IPS-20b (cell line): ENCODE measurements around the gene ADAMTS2.

Experiments used
- H3K27ac ChIP-seq: one replicate; pipeline ENCODE4 v1.5.1; 2013; ENCODE audit warnings: low read length
- H3K27me3 ChIP-seq: 2 replicates; pipeline ENCODE4 v1.6.1; 2013; ENCODE audit warnings: mild to moderate bottlenecking, low read length, inconsistent platforms; ENCODE audit not compliant: insufficient read depth
- H3K36me3 ChIP-seq: 2 replicates; pipeline ENCODE4 v1.6.1; 2013; ENCODE audit warnings: low read depth, mild to moderate bottlenecking, inconsistent platforms, low read length, moderate library complexity; ENCODE audit not compliant: insufficient read depth
- H3K4me1 ChIP-seq: 2 replicates; pipeline ENCODE4 v1.6.1; 2013; ENCODE audit warnings: mild to moderate bottlenecking, control low read depth, inconsistent platforms, low read length, moderate library complexity; ENCODE audit not compliant: insufficient read depth
- H3K4me3 ChIP-seq: 2 replicates; pipeline ENCODE4 v1.5.1; 2013; ENCODE audit warnings: mild to moderate bottlenecking, low read length, inconsistent platforms
- H3K9ac ChIP-seq: 2 replicates; pipeline ENCODE4 v1.6.1; 2013; ENCODE audit warnings: low read depth, mild to moderate bottlenecking, inconsistent platforms, low read length, moderate library complexity
- H3K9me3 ChIP-seq: 2 replicates; pipeline ENCODE4 v1.6.1; 2013; ENCODE audit warnings: mild to moderate bottlenecking, low read depth, low read length, inconsistent platforms; ENCODE audit not compliant: insufficient read depth

Gene ADAMTS2

DNA sequence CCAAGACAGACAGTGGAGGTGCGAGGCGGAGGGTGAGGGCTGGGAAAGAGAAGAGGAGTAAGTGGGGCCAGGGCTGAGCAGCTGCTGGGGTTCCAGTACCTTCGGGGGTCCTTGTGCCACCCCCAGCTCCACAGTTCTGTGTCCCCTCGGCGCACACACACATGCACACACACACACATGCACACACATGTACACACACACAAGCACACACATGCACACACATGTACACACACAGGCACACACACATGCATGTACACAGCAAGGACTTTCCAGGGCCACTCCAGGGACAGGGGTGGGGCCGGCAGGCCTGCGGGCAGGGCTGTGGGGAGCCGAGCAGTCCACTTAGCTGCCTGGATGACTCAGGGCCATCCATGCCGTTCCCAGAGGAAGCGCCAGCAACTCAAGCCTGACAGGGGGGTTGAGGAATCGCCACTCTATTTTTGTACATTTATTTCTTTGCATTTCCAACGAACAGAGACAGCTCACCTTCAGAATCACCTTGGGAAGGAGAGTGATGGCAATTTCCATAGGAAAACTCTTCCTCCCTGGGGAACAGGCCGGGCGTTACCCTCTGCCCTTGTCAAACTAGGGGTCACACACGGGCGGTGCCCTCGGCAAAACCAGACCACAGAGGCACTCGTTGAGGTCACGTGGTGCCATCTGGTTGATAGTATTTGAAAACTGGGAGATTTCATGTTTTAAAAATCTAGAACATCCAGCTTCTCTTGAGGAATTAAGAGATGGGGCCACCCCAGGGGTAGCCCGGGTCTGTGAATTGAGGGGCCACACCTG is 135.7 kb downstream of the ADAMTS2 start:
- H3K27ac ChIP-seq = no peak overlapping the region
- H3K4me3 ChIP-seq = no peak overlapping the region
- H3K9ac ChIP-seq = no peak overlapping the region
- no peaks in the 10 kb centered on the region for H3K27me3 ChIP-seq
- H3K9me3 ChIP-seq = no peaks in the 10 kb centered on the region
- H3K4me1 ChIP-seq = no peaks in the 10 kb centered on the region
- no peaks in the 10 kb centered on the region for H3K36me3 ChIP-seq

DNA sequence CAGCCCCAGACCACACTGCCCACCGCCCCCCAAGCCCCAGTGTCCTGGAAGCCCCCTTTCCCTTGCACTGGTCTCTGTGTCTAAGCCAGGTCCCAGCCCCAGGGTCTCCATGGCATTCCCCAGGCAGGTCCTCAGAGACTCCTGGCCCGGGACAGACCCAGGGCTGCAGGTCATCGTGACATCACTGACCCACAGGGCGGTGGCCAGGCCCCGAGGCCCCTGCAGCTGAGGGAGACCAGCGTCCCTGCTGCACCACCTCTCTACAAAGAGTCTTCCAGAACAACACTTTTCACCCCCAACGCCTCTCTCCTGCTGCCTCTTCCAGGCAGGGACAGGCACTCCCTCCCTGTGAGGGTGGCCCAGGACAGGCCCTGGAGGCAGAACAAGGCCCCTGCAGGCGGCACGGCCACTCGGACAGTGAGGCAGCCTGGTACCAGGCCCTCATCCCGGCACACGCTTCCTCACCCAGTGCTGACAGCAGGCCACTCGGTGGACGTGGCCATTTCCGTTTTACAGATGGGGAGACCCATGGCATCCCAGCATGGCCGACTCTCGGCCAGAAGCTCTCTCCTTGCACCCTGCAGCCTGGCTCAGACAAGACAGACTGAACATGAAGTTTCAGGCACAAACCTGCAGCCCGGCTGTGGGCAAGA is 136.4 kb downstream of the ADAMTS2 start:
- Histone ChIP-seq H3K9ac (no peak overlapping the region), H3K27me3 (no peaks in the 10 kb centered on the region), H3K9me3 (no peaks in the 10 kb centered on the region), H3K27ac (no peak overlapping the region), H3K4me1 (no peaks in the 10 kb centered on the region), H3K4me3 (no peak overlapping the region), H3K36me3 (no peaks in the 10 kb centered on the region)

DNA sequence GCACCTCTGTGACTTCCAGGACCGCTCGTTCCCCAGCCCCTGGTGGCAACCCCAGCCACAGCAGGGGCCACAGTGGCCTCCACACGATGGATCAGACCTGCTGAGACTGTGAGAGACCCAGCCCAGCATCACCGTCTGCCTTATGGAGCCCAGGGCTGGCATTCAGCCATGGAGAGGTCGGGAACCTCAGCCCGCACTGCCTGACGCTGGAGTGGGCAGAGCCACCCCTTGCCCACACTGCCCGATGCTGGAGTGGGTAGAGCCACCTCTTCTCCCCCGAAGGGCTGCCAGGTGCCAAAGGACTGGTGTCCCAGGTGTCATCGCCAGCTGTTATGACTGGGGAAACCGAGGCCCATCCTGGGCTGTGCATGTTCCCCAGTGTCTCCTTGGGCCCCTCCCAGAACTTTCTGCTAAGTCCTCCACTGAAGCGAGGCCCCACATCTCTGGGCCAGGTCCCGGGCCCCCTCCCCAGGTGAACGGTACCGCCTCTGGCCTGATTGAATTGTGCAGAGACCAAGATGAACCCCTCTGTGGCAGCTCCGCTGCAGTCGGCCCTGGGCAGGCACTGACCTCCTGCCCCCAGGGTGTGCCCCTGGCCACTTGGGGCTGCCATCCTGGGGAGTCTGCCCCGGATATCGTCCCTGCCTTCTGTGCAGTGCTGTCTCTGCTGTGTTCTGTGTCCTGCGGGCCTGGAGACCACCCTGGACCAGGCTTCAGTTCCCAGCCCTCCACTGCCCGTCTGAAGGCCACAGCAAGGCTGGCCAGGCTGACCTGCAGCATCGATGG is 137.1 kb downstream of the ADAMTS2 start:
- no peaks in the 10 kb centered on the region for H3K36me3 ChIP-seq
- H3K4me1 ChIP-seq = no peaks in the 10 kb centered on the region
- H3K27me3 ChIP-seq = no peaks in the 10 kb centered on the region
- no peak overlapping the region for H3K27ac ChIP-seq
- H3K9ac ChIP-seq = no peak overlapping the region
- no peak overlapping the region for H3K4me3 ChIP-seq
- no peaks in the 10 kb centered on the region for H3K9me3 ChIP-seq

DNA sequence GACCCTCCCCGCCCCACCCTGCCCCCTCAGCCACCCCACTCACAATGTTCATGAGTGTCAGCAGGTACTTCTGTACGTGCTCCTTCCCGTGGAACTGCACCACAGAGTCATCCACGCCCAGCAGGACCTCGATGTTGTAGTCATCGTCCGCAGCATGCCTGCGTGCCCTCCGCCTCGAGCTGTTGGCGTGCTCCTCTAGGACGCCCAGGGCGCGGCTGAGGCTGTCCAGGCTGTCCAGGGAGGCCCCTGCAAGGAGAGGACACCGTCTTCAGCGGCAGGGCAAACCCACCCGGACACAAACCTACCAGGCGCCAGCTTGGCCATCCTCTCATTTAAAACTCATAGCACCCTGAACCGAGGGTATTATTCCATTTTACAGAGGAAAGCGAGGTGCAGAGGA is 137.8 kb downstream of the ADAMTS2 start:
- H3K9me3 ChIP-seq = no peaks in the 10 kb centered on the region
- H3K27me3 ChIP-seq = no peaks in the 10 kb centered on the region
- H3K4me1 ChIP-seq = no peaks in the 10 kb centered on the region
- H3K4me3 ChIP-seq = no peak overlapping the region
- H3K36me3 ChIP-seq = no peaks in the 10 kb centered on the region
- no peak overlapping the region for H3K9ac ChIP-seq
- no peak overlapping the region for H3K27ac ChIP-seq

DNA sequence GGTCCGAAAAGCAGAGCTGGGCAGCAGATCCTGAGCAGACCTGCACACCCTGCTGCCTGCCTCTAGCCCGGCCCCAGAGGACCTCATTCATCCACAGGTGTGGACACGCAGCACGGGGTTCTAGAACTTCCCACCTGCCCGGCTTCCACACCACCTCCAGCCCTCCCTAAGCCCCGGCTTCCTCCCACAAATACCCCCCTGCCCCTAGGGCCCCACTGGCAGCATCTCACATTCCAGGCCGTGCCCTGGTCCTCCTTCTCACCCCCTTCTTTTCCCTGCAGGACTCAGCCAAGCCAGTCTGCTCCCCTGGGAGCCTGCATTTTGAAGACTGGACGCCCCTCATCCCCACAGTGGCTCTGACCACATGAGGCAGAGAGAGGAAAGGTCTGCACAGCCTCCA is 138.9 kb downstream of the ADAMTS2 start:
- H3K4me3 ChIP-seq = no peak overlapping the region
- no peak overlapping the region for H3K9ac ChIP-seq
- H3K4me1 ChIP-seq = no peaks in the 10 kb centered on the region
- no peaks in the 10 kb centered on the region for H3K27me3 ChIP-seq
- H3K36me3 ChIP-seq = no peaks in the 10 kb centered on the region
- no peaks in the 10 kb centered on the region for H3K9me3 ChIP-seq
- H3K27ac ChIP-seq = no peak overlapping the region

DNA sequence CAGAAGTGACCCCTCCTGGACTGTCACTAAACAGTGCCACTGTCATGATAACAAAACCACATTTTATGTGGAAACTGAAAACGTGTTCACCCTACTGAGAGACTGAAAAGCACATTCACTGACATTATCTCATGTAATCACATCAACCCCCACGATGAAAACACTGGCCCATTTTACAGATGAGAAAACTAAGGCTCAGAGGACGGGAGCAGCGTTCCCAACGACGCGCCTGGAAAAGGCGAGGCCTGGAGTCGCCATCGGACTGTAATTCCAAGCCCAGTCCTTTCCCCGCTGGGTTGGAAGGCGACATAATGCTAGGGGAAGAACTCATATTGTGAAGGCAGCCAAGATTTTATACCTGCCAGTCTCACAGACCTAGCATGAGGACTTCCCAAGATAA is 140.0 kb downstream of the ADAMTS2 start:
- Histone ChIP-seq H3K4me3 (no peak overlapping the region), H3K4me1 (no peaks in the 10 kb centered on the region), H3K27me3 (no peaks in the 10 kb centered on the region), H3K27ac (no peak overlapping the region), H3K9me3 (no peaks in the 10 kb centered on the region), H3K36me3 (no peaks in the 10 kb centered on the region), H3K9ac (no peak overlapping the region)

DNA sequence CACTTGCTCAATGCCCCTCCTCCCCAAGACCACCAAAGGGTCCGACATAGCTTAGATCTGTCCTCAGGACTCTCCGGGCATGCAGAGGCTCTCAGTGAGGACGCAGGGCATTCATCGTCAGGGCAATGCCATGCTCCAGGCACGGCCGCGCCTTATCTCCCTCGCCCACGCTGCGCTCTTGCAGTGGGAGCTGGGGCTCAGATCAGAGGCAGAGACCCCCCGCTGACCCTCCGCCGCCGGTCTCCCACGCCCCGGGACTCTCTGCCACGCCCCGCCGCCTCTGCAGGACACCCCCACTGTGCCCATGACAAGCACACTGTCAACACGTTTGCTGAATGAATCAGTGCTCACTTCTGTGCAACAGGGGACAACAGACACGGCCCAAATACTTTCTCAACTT is 140.7 kb downstream of the ADAMTS2 start:
- H3K9me3 ChIP-seq = no peaks in the 10 kb centered on the region
- H3K4me1 ChIP-seq = no peaks in the 10 kb centered on the region
- H3K9ac ChIP-seq = no peak overlapping the region
- no peak overlapping the region for H3K27ac ChIP-seq
- no peak overlapping the region for H3K4me3 ChIP-seq
- H3K36me3 ChIP-seq = no peaks in the 10 kb centered on the region
- H3K27me3 ChIP-seq = no peaks in the 10 kb centered on the region

DNA sequence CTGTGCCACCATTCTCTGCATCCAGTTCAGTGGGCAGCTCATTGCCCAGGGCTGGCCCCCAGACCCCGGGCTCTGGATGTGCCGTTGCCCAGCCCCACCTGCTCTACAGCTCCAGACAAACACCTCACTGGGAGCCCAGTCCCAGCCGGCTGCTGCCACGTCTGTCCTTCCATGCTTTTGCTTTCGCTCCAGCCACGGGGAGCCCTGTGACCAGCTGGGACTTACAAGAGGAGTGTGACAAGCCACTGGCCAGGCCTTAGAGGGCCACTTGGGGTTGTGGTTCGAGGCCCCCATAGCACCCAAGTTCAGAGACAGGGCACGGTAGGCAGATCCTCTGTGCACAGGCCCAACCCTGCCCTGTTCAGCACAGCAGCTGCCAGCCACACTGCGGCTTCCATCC is 142.0 kb downstream of the ADAMTS2 start:
- no peak overlapping the region for H3K4me3 ChIP-seq
- H3K27ac ChIP-seq = no peak overlapping the region
- H3K9ac ChIP-seq = no peak overlapping the region
- no peaks in the 10 kb centered on the region for H3K27me3 ChIP-seq
- no peaks in the 10 kb centered on the region for H3K9me3 ChIP-seq
- no peaks in the 10 kb centered on the region for H3K4me1 ChIP-seq
- no peaks in the 10 kb centered on the region for H3K36me3 ChIP-seq

DNA sequence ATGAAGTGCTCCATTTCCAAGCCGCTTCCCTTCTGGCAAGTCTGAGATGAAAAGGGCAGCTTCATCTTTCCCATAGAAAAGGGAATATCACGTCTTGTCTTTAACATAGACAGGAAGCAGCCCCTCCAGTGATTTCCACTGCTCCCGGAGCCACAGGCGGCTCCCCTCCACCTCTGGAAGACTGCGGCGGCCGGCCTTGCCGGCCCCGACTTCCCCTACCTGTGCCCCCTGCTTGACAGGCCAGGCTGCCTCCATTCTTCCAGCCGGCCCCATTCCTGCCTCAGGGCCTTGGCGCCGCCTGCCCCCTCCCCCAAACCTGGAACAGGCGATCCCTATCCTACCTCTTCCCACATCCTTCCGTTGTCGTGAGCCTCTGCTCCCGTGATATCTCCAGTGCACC is 143.3 kb downstream of the ADAMTS2 start:
- Histone ChIP-seq H3K27me3 (no peaks in the 10 kb centered on the region), H3K27ac (no peak overlapping the region), H3K36me3 (no peaks in the 10 kb centered on the region), H3K9ac (no peak overlapping the region), H3K9me3 (no peaks in the 10 kb centered on the region), H3K4me1 (no peaks in the 10 kb centered on the region), H3K4me3 (no peak overlapping the region)

DNA sequence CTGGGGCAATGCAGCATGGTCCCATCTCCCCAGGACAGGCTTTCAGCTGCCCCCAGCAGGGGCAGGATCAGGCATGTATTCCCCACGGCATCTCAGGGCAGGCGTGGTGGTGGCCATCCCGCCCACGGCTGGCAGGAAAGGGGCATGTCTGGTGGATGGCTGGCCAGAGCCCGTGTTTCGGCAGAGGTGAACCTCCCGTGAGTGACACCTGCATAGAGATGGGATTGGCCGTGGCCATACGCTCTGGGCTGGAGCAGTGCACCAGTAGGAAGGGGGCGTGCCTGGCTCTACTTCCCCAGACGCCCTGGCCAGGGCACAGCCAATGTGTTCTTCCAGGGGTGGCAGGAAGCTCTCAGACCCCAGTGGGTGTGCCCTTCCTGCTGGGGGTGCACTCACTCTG is 146.0 kb downstream of the ADAMTS2 start:
- Histone ChIP-seq H3K4me1 (no peaks in the 10 kb centered on the region), H3K9ac (no peak overlapping the region), H3K27me3 (no peaks in the 10 kb centered on the region), H3K36me3 (no peaks in the 10 kb centered on the region), H3K9me3 (no peaks in the 10 kb centered on the region), H3K4me3 (no peak overlapping the region), H3K27ac (no peak overlapping the region)

DNA sequence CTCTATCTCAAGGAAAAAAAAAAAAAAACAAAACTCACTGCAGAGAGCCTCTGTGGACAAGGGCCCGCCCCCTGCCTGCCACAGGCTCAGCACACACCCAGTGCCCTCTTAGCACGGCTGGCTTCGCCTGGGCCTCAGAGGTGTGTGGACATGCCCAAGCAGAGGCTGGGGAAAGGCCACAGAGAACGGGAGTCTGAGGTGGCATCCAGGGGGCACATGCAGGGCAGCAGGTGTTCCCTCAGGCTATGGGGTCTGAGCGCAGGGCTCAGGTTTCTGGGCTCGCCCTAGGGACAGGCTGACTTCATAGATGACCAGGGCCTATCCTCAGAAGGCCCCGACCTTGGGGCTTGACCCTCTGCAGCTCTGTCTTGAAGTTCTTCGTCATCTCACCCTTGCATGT is 146.4 kb downstream of the ADAMTS2 start:
- Histone ChIP-seq H3K4me3 (no peak overlapping the region), H3K27ac (no peak overlapping the region), H3K9me3 (no peaks in the 10 kb centered on the region), H3K4me1 (no peaks in the 10 kb centered on the region), H3K27me3 (no peaks in the 10 kb centered on the region), H3K9ac (no peak overlapping the region), H3K36me3 (no peaks in the 10 kb centered on the region)
